Endothelial cell of umbilical vein (primary cell): Measurements from ENCODE around the gene GAB1. TPM values are rescaled to one million over a fixed set of nuclear protein-coding genes. Genes with fewer than 3 reads are reported as not detected.

Experiments
- BruUV-seq: library from RNA; stranded (reverse); fragments of 400-500 nt; replicated peaks from 2 replicates; lab custom pipeline; 2021; lab: Mats Ljungman, UMichigan
- CTCF ChIA-PET: fragments of 300-600, 350-600 bp; sonication (Branson Sonifier 250); formaldehyde crosslinking; loops from one replicate; lab custom pipeline; 2021; ENCODE audit warnings: antibody characterized with exemption, inconsistent platforms; lab: Charles Lee
- POLR2A ChIA-PET: fragments of 300-600, 350-600 bp; sonication (Branson Sonifier 250); formaldehyde crosslinking; loops from one replicate; lab custom pipeline; 2021; ENCODE audit warnings: antibody characterized with exemption, inconsistent platforms; lab: Charles Lee
- DNase-seq: peaks from one replicate; pipeline ENCODE4 v3.0.0-alpha.2; 2011; ENCODE audit warnings: low read depth, low spot score
- FAIRE-seq: peaks from 2 replicates; lab custom pipeline; 2011; peaks lifted over from hg19 to GRCh38; lab: Jason Lieb, UNC
- H2AFZ ChIP-seq: 2 replicates; pipeline ENCODE4 v1.6.0; 2012; ENCODE audit warnings: low read depth, low read length, control low read depth, inconsistent platforms
- H3K27ac ChIP-seq: 2 replicates; pipeline ENCODE4 v1.5.1; 2011; ENCODE audit warnings: low read depth, mild to moderate bottlenecking, control low read depth, low read length, moderate library complexity; ENCODE audit not compliant: insufficient read depth
- H3K27me3 ChIP-seq, 2 experiments: 2 replicates each; pipeline versions ENCODE4 v1.6.0 to v1.6.1; 2011; ENCODE audit warnings: low read length in 2 of 2, mixed read lengths in 1 of 2; ENCODE audit not compliant: control insufficient read depth in 2 of 2, insufficient read depth in 2 of 2
- H3K36me3 ChIP-seq, 2 experiments: 2 replicates in 1 of 2; 3 replicates in 1 of 2; pipeline ENCODE4 v1.5.1; 2011; ENCODE audit warnings: low read length in 2 of 2, mild to moderate bottlenecking in 1 of 2, moderate library complexity in 1 of 2; ENCODE audit not compliant: control insufficient read depth in 2 of 2, insufficient read depth in 2 of 2; ENCODE audit errors: extremely low read depth in 1 of 2
- H3K4me1 ChIP-seq: 3 replicates; pipeline ENCODE4 v1.5.1; 2011; ENCODE audit warnings: mild to moderate bottlenecking, low read length; ENCODE audit not compliant: control insufficient read depth, insufficient read depth; ENCODE audit errors: extremely low read depth
- H3K4me2 ChIP-seq: 2 replicates; pipeline ENCODE4 v1.6.1; 2011; ENCODE audit warnings: low read length, control low read depth, mixed read lengths; ENCODE audit not compliant: insufficient read depth
- H3K4me3 ChIP-seq, 3 experiments: fragments of 200-600 bp in 1 of 3; sonication (generic), shearing (Covaris generic) in 1 of 3; replicated peaks in 1 of 3; 2 replicates each; pipeline ENCODE4 v1.5.1; 2011 to 2016; ENCODE audit warnings: control low read depth in 3 of 3, low read length in 3 of 3, mild to moderate bottlenecking in 2 of 3, inconsistent platforms in 1 of 3, low read depth in 1 of 3, moderate library complexity in 1 of 3; ENCODE audit not compliant: insufficient read depth in 1 of 3
- H3K79me2 ChIP-seq: 2 replicates; pipeline ENCODE4 v1.6.0; 2012; ENCODE audit warnings: low read length, inconsistent platforms; ENCODE audit not compliant: control insufficient read depth, insufficient read depth
- H3K9ac ChIP-seq: replicated peaks from 2 replicates; pipeline ENCODE3; 2011; ENCODE audit warnings: low read length, control low read depth; ENCODE audit not compliant: insufficient read depth; ENCODE audit errors: extremely low read depth
- H3K9me1 ChIP-seq: replicated peaks from 3 replicates; pipeline ENCODE4 v1.6.0; 2011; ENCODE audit warnings: mild to moderate bottlenecking, low read length; ENCODE audit not compliant: control insufficient read depth, insufficient read depth; ENCODE audit errors: extremely low read depth
- H3K9me3 ChIP-seq: replicated peaks from 2 replicates; pipeline ENCODE4 v1.5.1; 2012; ENCODE audit warnings: low read length, inconsistent platforms; ENCODE audit not compliant: control insufficient read depth, insufficient read depth
- H4K20me1 ChIP-seq: replicated peaks from 2 replicates; pipeline ENCODE3; 2011; ENCODE audit warnings: mild to moderate bottlenecking, low read length; ENCODE audit not compliant: control insufficient read depth, insufficient read depth; ENCODE audit errors: extremely low read depth
- EZH2 ChIP-seq: IDR thresholded peaks from 2 replicates; pipeline ENCODE4 v1.6.1; 2012; ENCODE audit warnings: borderline replicate concordance, low read depth, mild to moderate bottlenecking, moderate library complexity, low read length, inconsistent platforms; ENCODE audit not compliant: severe bottlenecking
- FOS ChIP-seq: IDR thresholded peaks from 2 replicates; pipeline ENCODE4 v1.6.1; 2011; ENCODE audit warnings: mild to moderate bottlenecking, low read length, moderate library complexity, borderline replicate concordance; ENCODE audit not compliant: insufficient read depth
- GATA2 ChIP-seq: IDR thresholded peaks from 2 replicates; pipeline ENCODE4 v1.7.0; 2011; ENCODE audit warnings: low read depth, mild to moderate bottlenecking, moderate library complexity, mixed read lengths, low read length; ENCODE audit not compliant: insufficient read length, insufficient read depth
- JUN ChIP-seq: IDR thresholded peaks from 2 replicates; pipeline ENCODE4 v1.6.1; 2011; ENCODE audit warnings: borderline replicate concordance, low read depth; ENCODE audit not compliant: insufficient read length, insufficient read depth
- MYC ChIP-seq: IDR thresholded peaks from one replicate; pipeline ENCODE4 v1.6.1; 2011; ENCODE audit warnings: mild to moderate bottlenecking, low read depth, low read length
- POLR2A ChIP-seq: IDR thresholded peaks from 2 replicates; pipeline ENCODE4 v1.6.1; 2012; ENCODE audit warnings: low read depth, mild to moderate bottlenecking, control low read depth, low read length
- dilution Hi-C: fragments of 300-500 bp; cut with MboI; formaldehyde crosslinking; loops from one replicate; pipeline ENCODE4 v1.15.0; 2019; ENCODE audit warnings: low sequenced_read_pairs; ENCODE audit not compliant: extremely low pct_ligation_motif_present
- intact Hi-C: fragments of 100-400 bp; cut with micrococcal nuclease; formaldehyde crosslinking; loops from one replicate; pipeline ENCODE4 v1.10.0; 2022
- polyA plus RNA-seq, 4 experiments: library from polyadenylated mRNA; depleted of rRNA in 3 of 4; stranded (reverse) in 3 of 4; unstranded in 1 of 4; fragments of >200 nt; gene quantifications; 2 replicates each; pipeline versions ENCODE4 v1.2.1 to v1.2.3, GENCODE V29; 2011 to 2012; ENCODE audit warnings: missing spikeins in 1 of 4
- total RNA-seq: library from RNA; stranded (reverse); gene quantifications from 2 replicates; pipeline ENCODE4 v1.2.3, GENCODE V29; 2021
- TF ChIP-seq, protein P1 (sequence below), 2 donors: IDR thresholded peaks; 1 replicate in 1 of 2; 2 replicates in 1 of 2; pipeline ENCODE4 v1.5.1; 2011; ENCODE audit warnings: low read length in 2 of 2, mild to moderate bottlenecking in 2 of 2, moderate library complexity in 2 of 2, control low read depth in 1 of 2, inconsistent platforms in 1 of 2, low read depth in 1 of 2; ENCODE audit not compliant: insufficient read depth in 1 of 2; ENCODE audit errors: extremely low read depth in 1 of 2
- TF ChIP-seq, protein P2 (sequence below): IDR thresholded peaks from 2 replicates; pipeline ENCODE4 v1.6.1; 2011; ENCODE audit not compliant: insufficient read depth, insufficient read length

GAB1 gene
- total and polyA plus RNA-seq, 2 donors (not counting 3 experiments of a cell fraction or from before 2014, with no cell fraction given) = 9.3 to 37.7 TPM

DNA sequence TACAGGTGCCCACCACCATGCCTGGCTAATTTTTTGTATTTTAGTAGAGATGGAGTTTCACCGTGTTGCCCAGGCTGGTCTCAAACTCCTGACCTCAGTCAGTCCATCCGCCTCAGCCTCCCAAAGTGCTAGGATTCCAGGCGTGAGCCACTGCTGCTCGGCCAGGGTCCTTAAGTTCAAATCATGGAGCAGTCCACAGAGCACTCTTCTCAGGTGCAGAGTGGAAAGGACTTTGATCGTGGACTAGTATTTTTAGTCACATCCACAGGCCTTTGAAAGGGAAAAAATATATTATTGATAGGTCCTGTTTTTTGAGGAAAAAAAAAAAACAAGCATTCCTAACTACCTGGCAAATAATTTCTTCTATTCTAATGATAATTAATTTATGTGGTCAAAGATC, 31.2 kb downstream of the GAB1 start:
- intact Hi-C loops = no loop called here
- dilution Hi-C loops = no loop called here
- FAIRE-seq = no peak

More for the DNA sequence above, 31.2 kb downstream of the GAB1 start:
- BruUV-seq = no TSS peak
- Histone ChIP-seq H3K4me3 (no peak overlapping the region), H3K79me2 (no peaks in the 10 kb centered on the region), H2AFZ (no peak overlapping the region), H3K9me3 (no peaks in the 10 kb centered on the region), H3K4me1 (peaks cover 6% of the 10 kb centered on the region), H3K27me3 (no peaks in the 10 kb centered on the region), H3K27ac (no peak overlapping the region), H4K20me1 (no peaks in the 10 kb centered on the region), H3K4me2 (no peak overlapping the region), H3K36me3 (no peaks in the 10 kb centered on the region), H3K9me1 (no peaks in the 10 kb centered on the region), H3K9ac (no peak overlapping the region)
- POLR2A ChIA-PET = no interaction called here
- CTCF ChIA-PET = no interaction called here
- TF ChIP-seq, protein P1, sequence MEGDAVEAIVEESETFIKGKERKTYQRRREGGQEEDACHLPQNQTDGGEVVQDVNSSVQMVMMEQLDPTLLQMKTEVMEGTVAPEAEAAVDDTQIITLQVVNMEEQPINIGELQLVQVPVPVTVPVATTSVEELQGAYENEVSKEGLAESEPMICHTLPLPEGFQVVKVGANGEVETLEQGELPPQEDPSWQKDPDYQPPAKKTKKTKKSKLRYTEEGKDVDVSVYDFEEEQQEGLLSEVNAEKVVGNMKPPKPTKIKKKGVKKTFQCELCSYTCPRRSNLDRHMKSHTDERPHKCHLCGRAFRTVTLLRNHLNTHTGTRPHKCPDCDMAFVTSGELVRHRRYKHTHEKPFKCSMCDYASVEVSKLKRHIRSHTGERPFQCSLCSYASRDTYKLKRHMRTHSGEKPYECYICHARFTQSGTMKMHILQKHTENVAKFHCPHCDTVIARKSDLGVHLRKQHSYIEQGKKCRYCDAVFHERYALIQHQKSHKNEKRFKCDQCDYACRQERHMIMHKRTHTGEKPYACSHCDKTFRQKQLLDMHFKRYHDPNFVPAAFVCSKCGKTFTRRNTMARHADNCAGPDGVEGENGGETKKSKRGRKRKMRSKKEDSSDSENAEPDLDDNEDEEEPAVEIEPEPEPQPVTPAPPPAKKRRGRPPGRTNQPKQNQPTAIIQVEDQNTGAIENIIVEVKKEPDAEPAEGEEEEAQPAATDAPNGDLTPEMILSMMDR (IDR thresholded peaks at IDR 0.05; ENCODE audit: extremely low read depth in 1 of 2, insufficient read depth in 1 of 2, low read depth in 1 of 2, low read length in 2 of 2) = no peak
- no peak for TF ChIP-seq FOS
- TF ChIP-seq GATA2 = no peak
- TF ChIP-seq MYC = no peak
- TF ChIP-seq JUN = no peak
- TF ChIP-seq, protein P2, sequence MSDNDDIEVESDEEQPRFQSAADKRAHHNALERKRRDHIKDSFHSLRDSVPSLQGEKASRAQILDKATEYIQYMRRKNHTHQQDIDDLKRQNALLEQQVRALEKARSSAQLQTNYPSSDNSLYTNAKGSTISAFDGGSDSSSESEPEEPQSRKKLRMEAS = no peak
- TF ChIP-seq POLR2A = no peak
- TF ChIP-seq EZH2 = no peak
- DNase-seq = no peak
